HG02852 (cell line): ENCODE results near the gene FBXL13.
"Not testable (repeated sequence)": the region's sequence is repeated elsewhere in the genome, so short reads cannot be mapped to it uniquely, and the experiment has no call there.

Source experiments
- ATAC-seq: cut with Tn5 transposase; IDR thresholded peaks from one replicate; pipeline ENCODE4 v1.9.1; 2021; ENCODE audit warnings: mild to moderate bottlenecking, moderate library complexity; ENCODE audit not compliant: unreplicated experiment

FBXL13 gene

DNA sequence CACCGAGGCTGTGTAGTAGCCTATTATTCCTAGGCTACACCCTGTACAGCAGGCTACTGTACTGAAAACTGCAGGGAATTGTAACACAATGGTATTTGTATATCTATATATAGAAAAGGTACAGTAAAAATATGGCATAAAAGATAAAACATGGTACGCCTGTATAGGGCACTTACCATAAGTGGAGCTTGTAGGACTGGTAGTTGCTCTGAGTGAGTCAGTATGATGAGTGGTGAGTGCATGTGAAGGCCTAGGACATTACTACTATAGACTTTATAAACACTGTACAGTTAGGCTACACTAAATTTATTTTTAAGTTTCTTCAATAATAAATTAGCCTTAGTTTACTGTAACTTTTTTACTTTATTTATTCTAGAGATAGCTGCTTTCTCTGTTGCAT lies 285.8 kb downstream of the FBXL13 start:
- ATAC-seq: not testable (repeated sequence)

DNA sequence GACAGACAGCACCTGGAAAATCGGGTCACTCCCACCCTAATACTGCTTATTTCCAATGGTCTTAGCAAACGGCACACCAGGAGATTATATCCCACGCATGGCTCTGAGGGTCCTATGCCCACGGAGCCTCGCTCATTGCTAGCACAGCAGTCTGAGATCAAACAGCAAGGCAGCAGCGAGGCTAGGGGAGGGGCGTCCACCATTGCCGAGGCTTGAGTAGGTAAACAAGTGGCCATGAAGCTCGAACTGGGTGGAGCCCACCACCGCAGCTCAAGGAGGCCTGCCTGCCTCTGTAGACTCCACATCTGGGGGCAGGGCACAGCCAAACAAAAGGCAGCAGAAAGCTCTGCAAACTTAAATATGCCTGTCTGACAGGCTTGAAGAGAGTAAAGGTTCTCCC lies 293.7 kb downstream of the FBXL13 start:
- ATAC-seq: not testable (repeated sequence)

DNA sequence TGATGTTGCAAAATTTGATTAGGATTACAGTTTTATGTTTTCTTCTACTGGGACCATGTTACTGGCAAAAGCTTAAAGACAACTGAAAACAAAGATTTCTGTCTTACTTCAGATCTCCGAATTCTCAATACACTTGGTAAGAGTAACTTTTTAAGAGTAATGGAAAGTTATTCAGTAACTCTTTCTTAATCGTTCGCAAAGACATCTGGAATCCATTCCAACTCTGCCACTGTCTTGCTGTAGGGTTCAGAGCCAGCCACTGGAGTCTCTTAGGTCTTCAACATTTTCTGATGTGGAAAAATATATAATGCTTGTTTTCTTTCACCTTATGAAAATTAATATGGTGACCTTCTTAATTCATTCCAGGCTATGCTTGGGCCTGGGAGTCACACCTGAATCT lies 295.9 kb downstream of the FBXL13 start:
- not testable (repeated sequence) for ATAC-seq

DNA sequence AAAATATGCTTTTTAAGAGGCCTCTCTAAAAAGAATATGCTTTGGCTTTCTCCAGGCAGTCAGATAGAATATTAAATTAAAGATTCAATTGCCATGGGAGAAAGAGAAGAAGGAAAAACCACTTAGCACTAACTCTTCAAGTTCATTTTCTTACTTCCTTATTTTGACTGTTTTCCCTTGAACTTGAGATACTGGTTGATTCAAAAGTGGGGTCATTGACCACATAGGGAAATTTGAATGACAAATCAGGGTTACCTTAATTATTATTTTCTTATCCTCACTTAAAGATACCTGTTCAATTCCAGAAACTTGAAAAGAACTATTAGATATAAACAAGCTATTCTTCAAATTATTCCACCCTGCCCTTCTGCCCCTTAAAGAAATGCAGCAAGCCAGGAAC lies 298.4 kb downstream of the FBXL13 start:
- ATAC-seq: not testable (repeated sequence)

DNA sequence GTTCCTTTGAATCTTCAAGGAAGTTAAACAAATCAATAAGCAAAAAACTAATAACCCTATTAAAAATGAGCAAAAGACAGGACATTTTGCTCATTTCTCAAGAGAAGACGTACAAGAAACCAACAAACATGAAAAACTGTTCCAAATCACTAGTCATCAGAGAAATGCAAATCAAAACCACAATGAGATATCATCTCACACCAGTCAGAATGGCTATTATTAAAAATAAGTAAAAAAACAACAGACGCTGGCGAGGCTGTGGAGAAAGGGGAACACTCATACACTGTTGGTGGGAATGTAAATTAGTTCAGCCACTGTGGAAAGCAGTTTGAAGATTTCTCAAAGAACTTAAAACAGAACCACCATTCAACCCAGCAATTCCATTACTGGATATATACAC lies 304.1 kb downstream of the FBXL13 start:
- ATAC-seq: not testable (repeated sequence)

DNA sequence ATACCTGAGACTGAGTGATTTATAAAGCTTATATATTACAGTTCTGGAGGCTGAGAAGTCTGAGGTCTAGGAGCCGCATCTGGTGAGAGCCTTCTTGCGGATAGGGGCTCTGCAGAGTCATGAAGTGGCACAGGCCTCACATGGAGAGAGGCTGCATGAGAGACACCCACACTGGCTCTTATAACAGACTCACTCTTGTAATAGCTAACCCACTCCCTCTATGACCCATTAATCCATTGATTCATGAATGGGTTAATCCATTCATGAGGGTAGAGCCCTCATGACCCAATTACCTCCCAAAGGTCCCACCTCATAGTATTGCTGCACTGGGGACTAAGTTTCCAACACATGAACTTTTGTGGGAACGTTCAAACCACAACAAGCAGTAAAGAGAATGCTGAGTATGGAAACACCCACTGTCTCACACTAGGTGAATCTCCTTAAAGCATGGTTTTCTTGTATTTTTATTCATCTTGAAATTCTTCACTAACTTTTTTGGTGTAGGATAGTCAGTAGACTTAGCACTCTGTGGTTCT lies 304.9 kb downstream of the FBXL13 start:
- not testable (repeated sequence) for ATAC-seq

DNA sequence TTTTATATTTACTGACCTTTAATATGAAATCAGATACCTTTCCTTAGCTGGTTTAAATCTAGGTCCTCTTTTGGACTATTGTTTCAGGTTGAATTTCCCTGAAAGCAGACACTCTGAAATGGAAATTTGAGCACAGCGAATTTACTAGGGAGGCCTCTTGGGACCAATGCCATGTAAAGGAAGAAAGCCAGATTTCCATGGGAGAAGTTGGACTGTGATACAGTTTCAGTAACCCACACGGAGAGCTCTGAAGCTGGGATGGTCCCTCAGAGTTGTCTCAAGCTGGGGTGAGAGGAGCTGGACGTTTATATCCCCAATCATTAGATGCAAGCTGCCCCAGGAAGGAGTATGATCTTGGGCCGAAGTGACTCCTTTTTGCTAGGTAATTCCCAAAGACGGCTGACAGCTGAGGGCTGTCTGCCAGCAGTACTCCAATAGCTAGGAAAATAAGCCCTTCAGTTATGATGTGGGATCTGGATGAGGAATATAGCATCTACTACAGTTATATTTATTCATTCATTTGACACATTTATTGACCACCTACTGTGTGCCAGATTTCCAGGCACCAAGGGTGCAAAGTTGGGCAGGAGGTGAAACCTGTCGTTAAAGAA lies 311.2 kb downstream of the FBXL13 start:
- ATAC-seq: not testable (repeated sequence)
